Skeletal muscle satellite cell (primary cell): ENCODE results near the gene GPX6.
A peak's percentile ranks its signal among the peaks of the same experiment; 100 is the strongest.

Experiments used
- H3K27me3 ChIP-seq: 2 replicates; pipeline ENCODE4 v1.7.0; 2013; ENCODE audit warnings: low read length; ENCODE audit not compliant: control insufficient read depth, insufficient read depth
- H3K36me3 ChIP-seq: 2 replicates; pipeline ENCODE4 v1.7.0; 2013; ENCODE audit warnings: mild to moderate bottlenecking, control low read depth, low read length; ENCODE audit not compliant: insufficient read depth
- H3K4me1 ChIP-seq: 2 replicates; pipeline ENCODE4 v1.7.0; 2013; ENCODE audit warnings: low read length; ENCODE audit not compliant: control insufficient read depth, insufficient read depth
- H3K4me2 ChIP-seq: 2 replicates; pipeline ENCODE4 v1.7.0; 2013; ENCODE audit warnings: mild to moderate bottlenecking, low read length
- H3K4me3 ChIP-seq: 2 replicates; pipeline ENCODE4 v1.7.0; 2013; ENCODE audit warnings: low read length
- H3K9ac ChIP-seq: 2 replicates; pipeline ENCODE4 v1.7.0; 2013; ENCODE audit warnings: mild to moderate bottlenecking, low read depth, low read length, moderate library complexity
- H3K9me3 ChIP-seq: replicated peaks from 2 replicates; pipeline ENCODE4 v1.7.0; 2013; ENCODE audit warnings: mild to moderate bottlenecking, control low read depth, low read length

Gene GPX6

DNA sequence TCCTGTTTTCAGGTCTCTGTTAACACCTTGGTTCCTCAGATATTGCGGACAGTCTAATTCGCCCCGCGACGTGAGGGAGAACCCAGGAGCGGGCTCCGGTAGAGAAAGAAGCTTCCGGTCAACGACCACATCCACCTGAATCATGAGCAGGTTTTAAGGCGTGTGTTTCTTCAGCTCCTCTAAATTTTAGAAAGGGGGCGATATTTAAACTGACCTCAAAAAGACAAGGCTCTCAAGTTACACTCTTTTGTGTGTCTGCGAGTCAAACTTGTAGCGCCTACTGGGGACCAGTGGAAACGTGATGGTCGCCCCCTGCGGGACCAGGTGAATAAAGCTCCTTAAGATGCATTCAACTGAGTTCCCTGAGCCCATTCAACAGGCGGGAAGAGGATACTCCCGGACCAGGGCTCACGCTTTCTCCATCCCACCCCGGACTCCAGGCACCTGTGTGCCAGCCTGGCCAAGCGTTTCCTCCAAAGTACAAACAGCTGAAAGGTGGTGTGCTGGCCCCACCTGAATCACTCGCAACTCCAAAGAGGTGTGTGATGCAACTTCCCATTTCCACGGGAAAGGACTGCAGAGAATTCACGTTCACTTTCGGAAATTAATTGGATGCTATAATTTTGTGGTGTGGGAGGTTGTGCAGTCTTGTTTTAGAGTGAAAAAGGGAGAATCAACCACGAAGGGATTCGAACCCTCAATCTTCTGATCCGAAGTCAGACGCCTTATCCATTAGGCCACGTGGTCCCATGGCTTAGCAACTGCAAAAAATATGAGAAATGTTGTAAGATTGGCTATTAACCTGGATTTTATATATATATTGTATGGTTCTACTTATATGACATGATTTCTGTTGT is 27.1 kb upstream of the GPX6 start:
- H3K27me3 ChIP-seq = no peaks in the 10 kb centered on the region
- no peaks in the 10 kb centered on the region for H3K36me3 ChIP-seq
- H3K9me3 ChIP-seq = no peaks in the 10 kb centered on the region
- H3K9ac ChIP-seq = no peak overlapping the region
- H3K4me3 ChIP-seq = no peak overlapping the region
- H3K4me2 ChIP-seq = peak overlapping the region; percentile 56
- no peaks in the 10 kb centered on the region for H3K4me1 ChIP-seq

DNA sequence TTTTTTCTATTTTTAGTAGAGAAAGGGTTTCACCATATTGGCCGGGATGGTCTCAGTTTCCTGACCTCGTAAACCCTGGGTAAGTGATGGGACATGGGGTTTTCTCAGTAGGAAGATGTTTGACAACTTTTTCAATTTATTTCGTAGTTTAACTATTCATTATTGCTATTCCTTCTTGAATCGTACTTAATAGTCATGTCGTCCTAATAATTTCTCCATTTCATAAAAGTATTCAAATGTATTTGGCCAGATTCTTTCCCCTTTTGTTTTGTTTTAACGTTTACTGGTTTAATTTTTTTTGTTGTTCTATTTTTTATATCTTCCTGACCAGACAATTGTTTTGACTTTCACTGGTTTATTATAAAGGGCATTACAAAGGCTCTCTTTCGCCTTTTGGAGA is 26.4 kb upstream of the GPX6 start:
- Histone ChIP-seq H3K27me3 (peaks cover 6% of the 10 kb centered on the region), H3K9me3 (no peaks in the 10 kb centered on the region), H3K4me2 (no peak overlapping the region), H3K4me1 (no peaks in the 10 kb centered on the region), H3K9ac (no peak overlapping the region), H3K4me3 (no peak overlapping the region), H3K36me3 (no peaks in the 10 kb centered on the region)

GRCh38 chr6:28537509-28538140 is 22.0 kb upstream of the GPX6 start:
- Histone ChIP-seq H3K9ac (no peak overlapping the region), H3K27me3 (peaks cover 9% of the 10 kb centered on the region), H3K4me2 (no peak overlapping the region), H3K36me3 (no peaks in the 10 kb centered on the region), H3K9me3 (no peaks in the 10 kb centered on the region), H3K4me3 (no peak overlapping the region), H3K4me1 (no peaks in the 10 kb centered on the region)

DNA sequence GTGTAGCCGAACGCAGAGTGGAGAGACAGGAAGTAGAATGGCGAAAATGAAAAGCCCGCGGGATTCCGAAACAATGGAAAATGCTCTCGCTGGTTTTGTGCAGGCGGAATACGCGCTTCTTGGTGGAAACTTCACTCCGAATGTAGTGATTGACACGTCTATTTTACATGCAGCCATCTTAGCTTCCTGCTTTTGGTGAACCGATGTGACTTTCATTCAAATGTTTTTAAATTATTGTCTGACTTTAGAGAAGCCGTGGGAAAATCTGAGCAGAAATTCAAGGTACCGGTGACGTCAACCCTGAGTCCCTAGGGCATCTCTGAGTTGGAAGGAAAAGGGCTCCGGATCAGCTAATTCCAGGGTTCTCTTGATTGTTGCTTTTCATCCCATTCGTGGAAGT is 21.5 kb upstream of the GPX6 start:
- Histone ChIP-seq H3K4me1 (no peaks in the 10 kb centered on the region), H3K4me2 (peak overlapping the region; percentile 17), H3K27me3 (peaks cover 9% of the 10 kb centered on the region), H3K4me3 (no peak overlapping the region), H3K9ac (no peak overlapping the region), H3K36me3 (no peaks in the 10 kb centered on the region), H3K9me3 (no peaks in the 10 kb centered on the region)

DNA sequence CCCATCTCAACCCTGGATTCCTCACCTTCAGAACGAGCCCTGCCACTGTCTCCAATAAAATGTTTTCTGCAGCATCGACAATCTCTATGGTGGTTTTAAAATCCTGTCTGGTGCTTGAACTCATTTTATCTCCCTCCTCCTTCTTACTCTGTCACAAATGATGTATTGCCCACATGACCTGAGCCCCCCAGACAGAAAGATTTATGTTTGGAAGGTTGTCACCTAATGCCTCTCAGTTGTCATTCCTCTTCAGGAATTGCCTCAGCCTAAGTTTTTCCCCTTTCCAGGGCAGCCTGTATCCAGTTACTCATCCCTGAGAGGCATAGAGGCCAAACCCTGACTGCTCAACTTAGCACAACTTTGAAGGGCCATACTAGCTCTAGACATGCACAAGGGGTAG is 19.3 kb upstream of the GPX6 start:
- no peak overlapping the region for H3K9ac ChIP-seq
- H3K9me3 ChIP-seq = no peaks in the 10 kb centered on the region
- H3K4me3 ChIP-seq = no peak overlapping the region
- H3K4me2 ChIP-seq = no peak overlapping the region
- no peaks in the 10 kb centered on the region for H3K4me1 ChIP-seq
- no peaks in the 10 kb centered on the region for H3K36me3 ChIP-seq
- H3K27me3 ChIP-seq = peaks cover 9% of the 10 kb centered on the region

GRCh38 chr6:28534306-28534705 is 18.7 kb upstream of the GPX6 start:
- H3K27me3 ChIP-seq = peaks cover 9% of the 10 kb centered on the region
- H3K9me3 ChIP-seq = no peaks in the 10 kb centered on the region
- H3K4me2 ChIP-seq = no peak overlapping the region
- no peak overlapping the region for H3K9ac ChIP-seq
- H3K36me3 ChIP-seq = no peaks in the 10 kb centered on the region
- no peaks in the 10 kb centered on the region for H3K4me1 ChIP-seq
- H3K4me3 ChIP-seq = no peak overlapping the region

GRCh38 chr6:28531479-28532128 is 16.0 kb upstream of the GPX6 start:
- Histone ChIP-seq H3K9ac (no peak overlapping the region), H3K4me3 (no peak overlapping the region), H3K9me3 (no peaks in the 10 kb centered on the region), H3K27me3 (no peaks in the 10 kb centered on the region), H3K4me1 (no peaks in the 10 kb centered on the region), H3K4me2 (no peak overlapping the region), H3K36me3 (no peaks in the 10 kb centered on the region)

DNA sequence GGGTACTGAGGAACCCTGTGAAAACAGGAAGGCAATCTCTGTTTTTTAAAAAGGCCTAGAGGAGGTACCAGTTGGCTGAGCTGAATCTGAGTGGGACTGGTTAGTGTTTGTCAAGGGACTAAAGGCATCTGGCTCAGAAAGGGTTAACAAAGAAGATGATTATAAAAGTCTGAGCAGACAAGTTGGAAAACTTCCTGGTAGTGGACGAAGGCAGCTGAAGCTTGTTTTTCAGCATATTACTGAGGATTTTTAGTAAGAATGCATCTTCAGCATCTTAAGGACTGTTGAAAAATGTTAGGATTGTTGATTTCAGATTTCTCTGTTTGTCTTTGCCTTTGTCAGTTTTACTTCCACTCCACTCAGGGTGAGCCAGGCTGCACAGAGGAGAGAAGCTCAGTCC is 15.2 kb upstream of the GPX6 start:
- H3K9me3 ChIP-seq = no peaks in the 10 kb centered on the region
- no peaks in the 10 kb centered on the region for H3K36me3 ChIP-seq
- H3K9ac ChIP-seq = no peak overlapping the region
- H3K27me3 ChIP-seq = no peaks in the 10 kb centered on the region
- H3K4me3 ChIP-seq = no peak overlapping the region
- no peaks in the 10 kb centered on the region for H3K4me1 ChIP-seq
- H3K4me2 ChIP-seq = no peak overlapping the region

- Histone ChIP-seq H3K27me3 (no peaks in the 10 kb centered on the region), H3K4me2 (no peak within 1 kb of the TSS), H3K9me3 (no peaks in the 10 kb centered on the region), H3K4me3 (no peak within 1 kb of the TSS), H3K4me1 (no peaks in the 10 kb centered on the region), H3K36me3 (no peaks in the 10 kb centered on the region), H3K9ac (no peak within 1 kb of the TSS)
These were observed 10.0 kb upstream of the GPX6 start, which contains the start of gene GPX5 for GRCh38 chr6:28525496-28526039. GPX5 (plus strand) TSS chr6:28525881; CDS start chr6:28526014, 133 bp downstream.

DNA sequence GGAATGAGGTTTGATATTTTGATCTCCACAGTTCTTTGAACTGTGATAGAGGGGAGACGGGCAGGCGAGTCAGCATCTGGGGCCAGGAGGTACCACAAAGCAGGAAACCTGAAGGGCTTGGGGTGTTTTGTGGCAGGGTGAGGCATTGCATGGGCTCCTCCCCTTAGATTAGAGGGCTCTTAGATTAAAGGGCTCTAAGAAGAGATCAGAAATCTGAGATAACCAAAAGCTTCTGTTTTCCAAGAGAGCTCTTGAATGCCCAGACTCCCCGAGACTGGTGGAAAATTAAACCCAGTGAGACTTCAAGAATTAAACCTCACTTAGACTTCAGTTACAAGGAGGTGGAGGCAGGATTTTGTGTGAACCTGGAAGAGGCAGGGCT is 7.6 kb upstream of the GPX6 start:
- H3K27me3 ChIP-seq = no peaks in the 10 kb centered on the region
- no peak overlapping the region for H3K9ac ChIP-seq

DNA sequence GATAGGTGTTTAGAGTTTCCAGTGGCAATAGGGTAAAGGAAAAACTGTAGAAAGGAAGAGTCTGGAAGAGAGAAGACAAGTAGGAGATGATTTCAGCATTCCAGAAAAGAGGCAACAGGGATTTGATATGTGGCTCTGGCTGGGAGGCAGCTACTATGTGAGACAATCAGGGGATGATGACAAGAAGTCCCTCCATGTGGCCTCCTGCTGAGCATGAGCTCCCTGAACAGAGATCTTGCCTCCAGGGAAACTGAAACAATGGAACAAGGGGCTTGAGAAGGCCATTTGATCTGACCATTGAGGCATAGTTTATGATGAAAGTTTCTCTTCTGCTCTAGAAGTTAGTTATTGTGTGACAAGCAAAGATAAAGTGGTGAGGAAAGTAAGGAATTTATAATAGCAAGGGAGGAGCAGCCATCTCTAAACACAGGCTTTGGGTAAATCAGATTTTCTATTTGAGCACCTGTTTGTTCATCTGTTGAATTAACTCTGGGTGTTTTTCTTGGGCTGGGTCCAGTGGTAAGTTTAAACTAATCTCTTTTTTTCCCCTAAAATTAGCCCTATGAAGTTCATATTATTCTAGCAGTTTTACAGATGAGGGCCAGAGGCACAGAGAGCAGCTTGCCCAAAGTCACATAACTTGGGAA is 7.1 kb upstream of the GPX6 start:
- no peaks in the 10 kb centered on the region for H3K4me1 ChIP-seq
- no peaks in the 10 kb centered on the region for H3K27me3 ChIP-seq
- no peak overlapping the region for H3K4me2 ChIP-seq
- no peak overlapping the region for H3K4me3 ChIP-seq
- no peaks in the 10 kb centered on the region for H3K36me3 ChIP-seq
- H3K9me3 ChIP-seq = no peaks in the 10 kb centered on the region
- H3K9ac ChIP-seq = no peak overlapping the region

More for the DNA sequence above, 7.6 kb upstream of the GPX6 start:
- Histone ChIP-seq H3K4me1 (no peaks in the 10 kb centered on the region), H3K4me3 (no peak overlapping the region), H3K9me3 (no peaks in the 10 kb centered on the region), H3K36me3 (no peaks in the 10 kb centered on the region), H3K4me2 (no peak overlapping the region)
